GM12891 (cell line): Measurements from ENCODE around the gene SULT4A1.

ENCODE experiments used
- PAX5 ChIP-seq: IDR thresholded peaks from 2 replicates; pipeline ENCODE4 v1.6.1; 2011; ENCODE audit warnings: low read length, moderate library complexity, mild to moderate bottlenecking; ENCODE audit not compliant: insufficient read depth, severe bottlenecking
- POLR2A ChIP-seq: IDR thresholded peaks from 2 replicates; pipeline ENCODE4 v1.6.1; 2011; ENCODE audit warnings: low read depth, low read length, control low read depth
- POLR2AphosphoS5 ChIP-seq: IDR thresholded peaks from 2 replicates; pipeline ENCODE4 v1.6.1; 2011; ENCODE audit warnings: low read depth, low read length, control low read depth
- POU2F2 ChIP-seq: IDR thresholded peaks from 2 replicates; pipeline ENCODE4 v1.6.1; 2011; ENCODE audit warnings: low read depth, mild to moderate bottlenecking, control low read depth, low read length, moderate library complexity
- SPI1 ChIP-seq: IDR thresholded peaks from 2 replicates; pipeline ENCODE4 v1.6.1; 2011; ENCODE audit warnings: low read depth, low read length, control low read depth
- TAF1 ChIP-seq: IDR thresholded peaks from 2 replicates; pipeline ENCODE4 v1.6.1; 2011; ENCODE audit warnings: low read depth, low read length, control low read depth

DNA sequence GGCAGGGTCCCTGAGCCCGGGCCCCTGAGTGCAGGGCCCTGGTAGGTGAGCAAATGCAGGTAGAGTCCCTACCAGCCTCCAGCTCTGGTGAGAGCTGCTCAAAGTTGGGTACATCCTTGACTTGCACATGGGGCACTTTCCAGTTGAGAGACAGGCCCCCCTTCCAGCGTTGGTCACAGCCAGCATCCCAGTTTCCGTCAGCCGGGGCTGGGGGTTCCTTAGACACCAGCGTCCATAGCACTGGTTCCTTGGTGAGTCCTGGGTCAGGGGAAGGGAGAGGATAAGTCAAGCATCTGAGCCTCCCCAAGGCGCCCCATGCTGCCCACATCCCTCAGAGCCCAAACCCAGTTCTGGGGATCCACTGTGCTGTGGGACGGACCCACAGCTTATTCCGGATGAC is 23.9 kb upstream of the SULT4A1 start:
- TF ChIP-seq POLR2AphosphoS5 (no peak), POLR2A (no peak), TAF1 (no peak), POU2F2 (no peak), PAX5 (no peak), SPI1 (no peak)
